ENCODE measurements around the gene KRT74. TPM values are rescaled to one million over a fixed set of nuclear protein-coding genes. Genes with fewer than 3 reads are reported as not detected.

Gene KRT74
- total RNA-seq, 4 donors from 2014 or later, result 2.0 to 44.4 (median 21.2) TPM

- H3K9me3 ChIP-seq, result no peaks in the 10 kb centered on the region
- H3K36me3 ChIP-seq, result no peaks in the 10 kb centered on the region
- no peak overlapping the region for H3K4me3 ChIP-seq
- H3K4me1 ChIP-seq, result peaks cover 42% of the 10 kb centered on the region
- TF ChIP-seq EP300 (IDR thresholded peaks at IDR 0.05) (no peak), CTCF (IDR thresholded peaks at IDR 0.05) (no peak), POLR2AphosphoS5 (IDR thresholded peaks at IDR 0.05) (no peak)
- WGBS, result 65% methylated on average over 3 of the region's 3 CpGs
- H3K27me3 ChIP-seq, result no peaks in the 10 kb centered on the region
- no peak for DNase-seq (ENCODE audit: low spot score in 2 of 2)
- H3K27ac ChIP-seq, result no peak overlapping the region
These were observed 4.8 kb upstream of the KRT74 start for GRCh38 chr12:52578469-52578868.

GRCh38 chr12:52577316-52577715, 3.7 kb upstream of the KRT74 start:
- 95% methylated on average over 8 of the region's 8 CpGs for WGBS
- peaks cover 2% of the 10 kb centered on the region for H3K27me3 ChIP-seq
- no peaks in the 10 kb centered on the region for H3K36me3 ChIP-seq
- no peak for DNase-seq (ENCODE audit: low spot score in 2 of 2)
- TF ChIP-seq POLR2AphosphoS5 (IDR thresholded peaks at IDR 0.05) (no peak), EP300 (IDR thresholded peaks at IDR 0.05) (no peak), POLR2A (IDR thresholded peaks at IDR 0.05) (no peak), CTCF (IDR thresholded peaks at IDR 0.05) (no peak)
- H3K9me3 ChIP-seq, result no peaks in the 10 kb centered on the region
- H3K27ac ChIP-seq, result no peak overlapping the region
- no peak overlapping the region for H3K4me3 ChIP-seq
- H3K4me1 ChIP-seq, result peaks cover 32% of the 10 kb centered on the region

GRCh38 chr12:52575948-52576347, 2.3 kb upstream of the KRT74 start:
- TF ChIP-seq EP300 (IDR thresholded peaks at IDR 0.05) (no peak), POLR2A (IDR thresholded peaks at IDR 0.05) (no peak)

GRCh38 chr12:52575256-52575655, 1.6 kb upstream of the KRT74 start:
- H3K9me3 ChIP-seq, result no peaks in the 10 kb centered on the region
- H3K27ac ChIP-seq, result no peak overlapping the region
- no peaks in the 10 kb centered on the region for H3K36me3 ChIP-seq
- H3K27me3 ChIP-seq, result peaks cover 4% of the 10 kb centered on the region
- no peak for DNase-seq (ENCODE audit: low spot score in 2 of 2)
- no peak overlapping the region for H3K4me3 ChIP-seq
- peaks cover 11% of the 10 kb centered on the region for H3K4me1 ChIP-seq
- TF ChIP-seq POLR2AphosphoS5 (IDR thresholded peaks at IDR 0.05) (no peak), EP300 (IDR thresholded peaks at IDR 0.05) (no peak), POLR2A (IDR thresholded peaks at IDR 0.05) (no peak)
- 87% methylated on average over 8 of the region's 9 CpGs for WGBS

More at GRCh38 chr12:52575948-52576347, 2.3 kb upstream of the KRT74 start:
- H3K27ac ChIP-seq, result no peak overlapping the region
- H3K9me3 ChIP-seq, result no peaks in the 10 kb centered on the region
- no peak overlapping the region for H3K4me3 ChIP-seq
- 92% methylated on average over 3 of the region's 3 CpGs for WGBS
- H3K36me3 ChIP-seq, result no peaks in the 10 kb centered on the region
- H3K4me1 ChIP-seq, result peaks cover 18% of the 10 kb centered on the region
- H3K27me3 ChIP-seq, result peaks cover 4% of the 10 kb centered on the region
- DNase-seq (ENCODE audit: low spot score in 2 of 2), result no peak

- Histone ChIP-seq H3K4me3 (no peak overlapping the region), H3K27ac (no peak overlapping the region), H3K27me3 (peaks cover 4% of the 10 kb centered on the region), H3K36me3 (no peaks in the 10 kb centered on the region), H3K9me3 (no peaks in the 10 kb centered on the region), H3K4me1 (peaks cover 2% of the 10 kb centered on the region)
- no peak for DNase-seq (ENCODE audit: low spot score in 2 of 2)
- TF ChIP-seq EP300 (IDR thresholded peaks at IDR 0.05), result no peak
- no peak for TF ChIP-seq POLR2A (IDR thresholded peaks at IDR 0.05)
- TF ChIP-seq POLR2AphosphoS5 (IDR thresholded peaks at IDR 0.05), result no peak
- TF ChIP-seq CTCF (IDR thresholded peaks at IDR 0.05), result no peak
- WGBS, result 92% methylated on average over 15 of the region's 15 CpGs
These were observed 337 bp downstream of the KRT74 start for GRCh38 chr12:52573306-52573705.

- H3K4me3 ChIP-seq, result no peak overlapping the region
- no peak for DNase-seq (ENCODE audit: low spot score in 2 of 2)
- no peak overlapping the region for H3K27ac ChIP-seq
- no peaks in the 10 kb centered on the region for H3K36me3 ChIP-seq
- H3K27me3 ChIP-seq, result peaks cover 12% of the 10 kb centered on the region
- 96% methylated on average over 10 of the region's 10 CpGs for WGBS
- no peaks in the 10 kb centered on the region for H3K9me3 ChIP-seq
- TF ChIP-seq CTCF (IDR thresholded peaks at IDR 0.05) (no peak), POLR2A (IDR thresholded peaks at IDR 0.05) (no peak)
- no peaks in the 10 kb centered on the region for H3K4me1 ChIP-seq
These were observed 3.1 kb downstream of the KRT74 start for GRCh38 chr12:52570511-52570910.

All from suprapubic skin (tissue), 4 donors.